Ishikawa (cell line): ENCODE measurements around the gene MED13L.

Experiments used
- CEBPB ChIP-seq: IDR thresholded peaks from 2 replicates; pipeline ENCODE4 v1.6.1; 2012
- CREB1 ChIP-seq: IDR thresholded peaks from 2 replicates; pipeline ENCODE4 v1.6.1; 2012; ENCODE audit warnings: low read depth
- EGR1 ChIP-seq: IDR thresholded peaks from 2 replicates; pipeline ENCODE4 v1.6.1; 2012
- EP300 ChIP-seq: IDR thresholded peaks from 2 replicates; pipeline ENCODE4 v1.6.1; 2012; ENCODE audit warnings: borderline replicate concordance
- FOXM1 ChIP-seq: IDR thresholded peaks from 2 replicates; pipeline ENCODE4 v1.6.1; 2012; ENCODE audit warnings: low read depth, borderline replicate concordance
- NFIC ChIP-seq: IDR thresholded peaks from 2 replicates; pipeline ENCODE4 v1.6.1; 2012
- RAD21 ChIP-seq: IDR thresholded peaks from 2 replicates; pipeline ENCODE4 v1.6.1; 2012; ENCODE audit warnings: low read depth
- TAF1 ChIP-seq: IDR thresholded peaks from 2 replicates; pipeline ENCODE4 v1.6.1; 2012; ENCODE audit warnings: low read depth, mild to moderate bottlenecking
- TCF12 ChIP-seq: IDR thresholded peaks from 2 replicates; pipeline ENCODE4 v1.6.1; 2012; ENCODE audit warnings: low read depth
- TEAD4 ChIP-seq: IDR thresholded peaks from 2 replicates; pipeline ENCODE4 v1.6.1; 2012
- YY1 ChIP-seq: IDR thresholded peaks from 2 replicates; pipeline ENCODE4 v1.6.1; 2012; ENCODE audit warnings: low read depth
- ZBTB7A ChIP-seq: IDR thresholded peaks from 2 replicates; pipeline ENCODE4 v1.6.1; 2012; ENCODE audit warnings: low read depth
- TF ChIP-seq, protein P1 (sequence below): IDR thresholded peaks from 2 replicates; pipeline ENCODE4 v1.6.1; 2012
- TF ChIP-seq, protein P2 (sequence below): IDR thresholded peaks from 2 replicates; pipeline ENCODE4 v1.6.1; 2012; ENCODE audit warnings: low read depth, mild to moderate bottlenecking
- TF ChIP-seq, protein P3 (sequence below): IDR thresholded peaks from 2 replicates; pipeline ENCODE4 v1.6.1; 2012

Gene MED13L

DNA sequence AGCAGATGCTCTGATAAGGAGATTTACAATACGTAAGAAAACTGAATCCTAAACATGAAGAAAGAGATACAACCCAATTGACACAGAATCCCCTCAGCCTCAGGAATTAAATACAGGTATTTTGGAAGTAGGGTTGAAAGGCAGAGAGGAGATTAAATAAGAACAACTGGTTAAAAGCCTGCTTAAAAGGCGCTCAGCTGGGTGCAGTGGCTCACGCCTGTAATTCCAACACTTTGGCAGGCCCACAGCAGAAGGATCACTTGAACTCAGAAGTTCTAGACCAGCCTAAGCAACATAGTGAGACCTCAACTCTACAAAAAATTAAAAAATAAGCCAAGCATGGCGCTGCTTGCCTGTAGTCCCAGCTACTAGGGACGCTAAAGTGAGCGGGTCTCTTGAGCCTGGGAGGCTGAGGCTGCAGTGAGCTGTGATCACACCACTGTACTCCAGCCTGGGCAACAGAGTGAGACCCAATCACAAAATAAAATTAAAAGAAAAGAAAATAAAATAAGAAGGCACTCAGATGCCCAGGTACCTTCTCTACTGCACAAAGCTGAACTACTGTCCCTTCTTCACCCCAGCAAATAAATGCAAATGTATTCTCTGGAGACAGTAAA lies 32.9 kb downstream of the MED13L start:
- TF ChIP-seq, protein P1, sequence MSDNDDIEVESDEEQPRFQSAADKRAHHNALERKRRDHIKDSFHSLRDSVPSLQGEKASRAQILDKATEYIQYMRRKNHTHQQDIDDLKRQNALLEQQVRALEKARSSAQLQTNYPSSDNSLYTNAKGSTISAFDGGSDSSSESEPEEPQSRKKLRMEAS = no peak
- TF ChIP-seq EP300 (no peak), CEBPB (no peak), CREB1 (no peak), ZBTB7A (no peak), TCF12 (no peak), YY1 (no peak)
- TF ChIP-seq, protein P2, sequence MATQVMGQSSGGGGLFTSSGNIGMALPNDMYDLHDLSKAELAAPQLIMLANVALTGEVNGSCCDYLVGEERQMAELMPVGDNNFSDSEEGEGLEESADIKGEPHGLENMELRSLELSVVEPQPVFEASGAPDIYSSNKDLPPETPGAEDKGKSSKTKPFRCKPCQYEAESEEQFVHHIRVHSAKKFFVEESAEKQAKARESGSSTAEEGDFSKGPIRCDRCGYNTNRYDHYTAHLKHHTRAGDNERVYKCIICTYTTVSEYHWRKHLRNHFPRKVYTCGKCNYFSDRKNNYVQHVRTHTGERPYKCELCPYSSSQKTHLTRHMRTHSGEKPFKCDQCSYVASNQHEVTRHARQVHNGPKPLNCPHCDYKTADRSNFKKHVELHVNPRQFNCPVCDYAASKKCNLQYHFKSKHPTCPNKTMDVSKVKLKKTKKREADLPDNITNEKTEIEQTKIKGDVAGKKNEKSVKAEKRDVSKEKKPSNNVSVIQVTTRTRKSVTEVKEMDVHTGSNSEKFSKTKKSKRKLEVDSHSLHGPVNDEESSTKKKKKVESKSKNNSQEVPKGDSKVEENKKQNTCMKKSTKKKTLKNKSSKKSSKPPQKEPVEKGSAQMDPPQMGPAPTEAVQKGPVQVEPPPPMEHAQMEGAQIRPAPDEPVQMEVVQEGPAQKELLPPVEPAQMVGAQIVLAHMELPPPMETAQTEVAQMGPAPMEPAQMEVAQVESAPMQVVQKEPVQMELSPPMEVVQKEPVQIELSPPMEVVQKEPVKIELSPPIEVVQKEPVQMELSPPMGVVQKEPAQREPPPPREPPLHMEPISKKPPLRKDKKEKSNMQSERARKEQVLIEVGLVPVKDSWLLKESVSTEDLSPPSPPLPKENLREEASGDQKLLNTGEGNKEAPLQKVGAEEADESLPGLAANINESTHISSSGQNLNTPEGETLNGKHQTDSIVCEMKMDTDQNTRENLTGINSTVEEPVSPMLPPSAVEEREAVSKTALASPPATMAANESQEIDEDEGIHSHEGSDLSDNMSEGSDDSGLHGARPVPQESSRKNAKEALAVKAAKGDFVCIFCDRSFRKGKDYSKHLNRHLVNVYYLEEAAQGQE = no peak

DNA sequence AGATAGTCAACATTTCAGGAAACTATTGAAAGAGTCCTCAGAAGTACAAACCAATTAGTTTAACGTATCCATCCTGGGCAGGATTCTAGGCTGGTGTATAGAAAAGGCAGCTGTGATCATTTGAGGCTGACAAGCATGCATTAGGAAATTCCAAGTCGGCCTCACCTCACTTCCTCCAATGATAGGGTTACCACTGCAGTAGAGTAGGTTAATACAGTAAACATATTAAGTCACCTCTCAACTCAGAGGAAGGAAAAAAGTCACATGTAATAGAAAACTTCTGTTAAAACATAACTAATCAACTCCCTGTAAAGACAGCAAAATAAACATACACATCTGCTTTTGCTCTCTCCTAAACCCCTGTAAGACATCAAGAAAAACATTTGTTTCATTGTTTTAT lies 33.5 kb downstream of the MED13L start:
- TF ChIP-seq FOXM1 = no peak
- TF ChIP-seq TEAD4 = no peak
- no peak for TF ChIP-seq TCF12
- no peak for TF ChIP-seq CREB1
- TF ChIP-seq EGR1 = no peak
- TF ChIP-seq, protein P2 = no peak

DNA sequence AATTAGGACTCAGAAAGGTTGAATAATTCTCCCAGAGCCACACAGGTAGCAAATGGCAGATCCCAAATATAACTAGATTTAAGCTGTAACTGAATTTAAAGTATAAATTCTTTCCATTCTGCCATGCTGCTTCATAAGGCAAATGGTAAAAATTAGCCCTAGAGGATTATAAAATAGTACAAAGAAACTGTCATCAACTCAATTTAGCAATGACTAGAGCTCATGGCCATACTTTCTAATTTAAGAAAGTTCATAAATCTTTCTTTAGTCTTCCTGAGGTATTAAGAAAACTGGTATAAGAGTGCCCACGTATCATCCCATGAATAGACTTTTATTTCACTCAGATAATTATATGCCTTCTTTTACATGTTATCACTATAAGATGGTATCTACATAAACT lies 34.8 kb downstream of the MED13L start:
- TF ChIP-seq ZBTB7A (no peak), EP300 (no peak), YY1 (no peak), CEBPB (no peak), CREB1 (no peak), RAD21 (no peak), FOXM1 (no peak), TAF1 (no peak), EGR1 (no peak), TEAD4 (no peak), NFIC (no peak), TCF12 (no peak)
- TF ChIP-seq, protein P2 = no peak
- TF ChIP-seq, protein P3, sequence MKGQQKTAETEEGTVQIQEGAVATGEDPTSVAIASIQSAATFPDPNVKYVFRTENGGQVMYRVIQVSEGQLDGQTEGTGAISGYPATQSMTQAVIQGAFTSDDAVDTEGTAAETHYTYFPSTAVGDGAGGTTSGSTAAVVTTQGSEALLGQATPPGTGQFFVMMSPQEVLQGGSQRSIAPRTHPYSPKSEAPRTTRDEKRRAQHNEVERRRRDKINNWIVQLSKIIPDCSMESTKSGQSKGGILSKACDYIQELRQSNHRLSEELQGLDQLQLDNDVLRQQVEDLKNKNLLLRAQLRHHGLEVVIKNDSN = no peak
- TF ChIP-seq, protein P1 = no peak

DNA sequence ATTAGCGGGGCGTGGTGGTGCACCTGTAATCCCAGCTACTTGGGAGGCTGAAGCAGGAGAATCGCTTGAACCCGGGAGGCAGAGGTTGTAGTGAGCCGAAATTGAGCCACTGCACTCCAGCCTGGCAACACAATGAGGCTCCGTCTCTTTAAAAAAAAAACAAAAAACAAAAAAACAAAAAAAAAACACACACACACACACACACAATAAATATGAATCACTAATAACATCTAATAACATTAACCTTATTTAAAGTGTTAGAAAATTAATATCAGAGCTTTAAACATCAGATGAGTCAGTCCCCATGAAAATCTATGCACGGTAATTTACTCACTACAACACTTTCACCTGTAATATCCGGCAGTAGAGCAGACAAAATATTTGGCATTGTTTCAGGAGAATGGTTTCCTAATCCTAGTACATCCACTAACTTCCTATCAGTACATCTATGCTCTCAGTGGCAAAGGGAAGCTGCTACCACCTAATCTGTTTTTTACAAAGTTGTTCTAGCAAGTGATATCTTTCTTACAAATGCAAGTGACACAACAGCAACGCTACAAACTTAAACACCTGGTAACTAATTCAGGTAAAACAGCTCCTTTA lies 36.2 kb downstream of the MED13L start:
- no peak for TF ChIP-seq YY1
- TF ChIP-seq, protein P2 = no peak
